HCT116 (cell line): Measurements from ENCODE around the gene SH3PXD2A. TPM values are rescaled to one million over a fixed set of nuclear protein-coding genes. Genes with fewer than 3 reads are reported as not detected.

Source experiments
- ATAC-seq: fragments of 200-7000 bp; cut with Tn5 transposase; 2 replicates; pipeline ENCODE4 v1.9.1; 2020; ENCODE audit warnings: mild to moderate bottlenecking, moderate library complexity
- BruUV-seq: library from RNA; stranded (reverse); fragments of 400-500 nt; replicated peaks from 2 replicates; lab custom pipeline; 2021; lab: Mats Ljungman, UMichigan
- CTCF ChIA-PET: fragments of 300-600 bp; sonication (Branson Sonifier 250); formaldehyde crosslinking; loops from one replicate; lab custom pipeline; 2021; ENCODE audit warnings: antibody characterized with exemption; lab: Charles Lee
- POLR2A ChIA-PET: fragments of 300-600, 350-600 bp; sonication (Branson Sonifier 250); formaldehyde crosslinking; loops from one replicate; lab custom pipeline; 2021; ENCODE audit warnings: antibody characterized with exemption; lab: Charles Lee
- RAD21 ChIA-PET, 2 experiments: fragments of 300-600 bp; sonication (Branson Sonifier 250); formaldehyde crosslinking; loops; one replicate each; lab custom pipeline; 2023; ENCODE audit warnings: low total read pairs in 2 of 2; ENCODE audit not compliant: uncharacterized antibody in 2 of 2, unreplicated experiment in 2 of 2, low non-redundant PET in 1 of 2; lab: Charles Lee
- DNase-seq: peaks from one replicate; pipeline ENCODE4 v3.0.0-alpha.2; 2010; ENCODE audit warnings: low read depth, low spot score
- H2AFZ ChIP-seq: fragments of 200-600 bp; shearing (Covaris generic), sonication (generic); 2 replicates; pipeline ENCODE4 v1.6.1; 2017; ENCODE audit warnings: low read depth, mixed run types, mixed read lengths, antibody characterized with exemption, low read length; ENCODE audit not compliant: poor library complexity, severe bottlenecking
- H3K27ac ChIP-seq: 2 replicates; pipeline ENCODE4 v1.5.1; 2012; ENCODE audit warnings: low read depth, low read length
- H3K27me3 ChIP-seq: fragments of 200-600 bp; sonication (generic); 2 replicates; pipeline ENCODE4 v1.6.1; 2016; ENCODE audit warnings: mixed run types, low read length, mixed read lengths; ENCODE audit not compliant: insufficient read depth
- H3K36me3 ChIP-seq, 2 experiments: fragments of 200-500 bp in 1 of 2; fragments of 200-600 bp in 1 of 2; sonication (Bioruptor generic) in 1 of 2; sonication (generic) in 1 of 2; 2 replicates each; pipeline versions ENCODE4 v1.5.1 to v1.6.1; 2014 to 2016; ENCODE audit warnings: low read length in 2 of 2, inconsistent platforms in 1 of 2, mixed read lengths in 1 of 2, mixed run types in 1 of 2; ENCODE audit not compliant: insufficient read depth in 2 of 2, control insufficient read depth in 1 of 2
- H3K4me1 ChIP-seq, 2 experiments: fragments of 200-600 bp in 1 of 2; sonication (generic) in 1 of 2; 2 replicates each; pipeline versions ENCODE4 v1.5.1 to v1.6.1; 2012 to 2017; ENCODE audit warnings: low read length in 2 of 2, inconsistent platforms in 1 of 2, mild to moderate bottlenecking in 1 of 2, mixed read lengths in 1 of 2, mixed run types in 1 of 2, moderate library complexity in 1 of 2; ENCODE audit not compliant: insufficient read depth in 2 of 2, control insufficient read depth in 1 of 2
- H3K4me2 ChIP-seq: fragments of 200-600 bp; sonication (generic); 2 replicates; pipeline ENCODE4 v1.6.1; 2017; ENCODE audit warnings: mixed run types, low read length, mixed read lengths
- H3K4me3 ChIP-seq, 2 experiments: fragments of 200-600 bp in 1 of 2; sonication (generic) in 1 of 2; replicated peaks in 1 of 2; 2 replicates each; pipeline ENCODE4 v1.5.1; 2011 to 2016; ENCODE audit warnings: low read length in 2 of 2, control low read depth in 1 of 2, low read depth in 1 of 2, mild to moderate bottlenecking in 1 of 2, mixed read lengths in 1 of 2, mixed run types in 1 of 2
- H3K79me2 ChIP-seq: fragments of 200-600 bp; sonication (generic); 2 replicates; pipeline ENCODE4 v1.6.1; 2017; ENCODE audit warnings: mild to moderate bottlenecking, mixed run types, low read length, moderate library complexity, mixed read lengths; ENCODE audit not compliant: insufficient read depth
- H3K9ac ChIP-seq: fragments of 200-600 bp; sonication (generic); 2 replicates; pipeline ENCODE4 v1.6.1; 2016; ENCODE audit warnings: low read length, mixed read lengths
- H3K9me2 ChIP-seq: fragments of 200-600 bp; sonication (generic), shearing (Covaris generic); 2 replicates; pipeline ENCODE4 v1.6.1; 2017; ENCODE audit warnings: mixed run types, mild to moderate bottlenecking, moderate library complexity; ENCODE audit not compliant: insufficient read depth
- H3K9me3 ChIP-seq, 2 experiments: fragments of 200-500 bp in 1 of 2; fragments of 200-600 bp in 1 of 2; sonication (Bioruptor generic) in 1 of 2; sonication (generic) in 1 of 2; 2 replicates each; pipeline ENCODE4 v1.6.1; 2014 to 2017; ENCODE audit warnings: low read length in 2 of 2, mixed read lengths in 2 of 2, inconsistent platforms in 1 of 2, low read depth in 1 of 2, mild to moderate bottlenecking in 1 of 2, mixed run types in 1 of 2, moderate library complexity in 1 of 2; ENCODE audit not compliant: control insufficient read depth in 1 of 2, insufficient read depth in 1 of 2
- H4K20me1 ChIP-seq: fragments of 200-600 bp; sonication (generic), shearing (Covaris generic); 2 replicates; pipeline ENCODE4 v1.6.1; 2017; ENCODE audit warnings: mixed run types, mild to moderate bottlenecking, moderate library complexity; ENCODE audit not compliant: insufficient read depth
- CEBPB ChIP-seq: IDR thresholded peaks from 2 replicates; pipeline ENCODE4 v1.6.1; 2012; ENCODE audit warnings: low read depth
- EGR1 ChIP-seq: IDR thresholded peaks from 2 replicates; pipeline ENCODE4 v1.6.1; 2012; ENCODE audit warnings: low read depth
- ELF1 ChIP-seq: IDR thresholded peaks from 2 replicates; pipeline ENCODE4 v1.6.1; 2012; ENCODE audit warnings: low read depth, borderline replicate concordance
- JUND ChIP-seq: IDR thresholded peaks from 2 replicates; pipeline ENCODE4 v1.6.1; 2012
- RAD21 ChIP-seq: IDR thresholded peaks from 2 replicates; pipeline ENCODE4 v1.6.1; 2012; ENCODE audit warnings: low read depth, mild to moderate bottlenecking
- SIN3A ChIP-seq: IDR thresholded peaks from 2 replicates; pipeline ENCODE4 v1.6.1; 2012; ENCODE audit warnings: low read depth
- TCF7L2 ChIP-seq: IDR thresholded peaks from 2 replicates; pipeline ENCODE4 v1.7.0; 2011; ENCODE audit warnings: borderline replicate concordance, inconsistent platforms; ENCODE audit not compliant: insufficient read depth, insufficient read length; ENCODE audit errors: extremely low read depth
- YY1 ChIP-seq: IDR thresholded peaks from 2 replicates; pipeline ENCODE4 v1.6.1; 2011; ENCODE audit warnings: low read length, low read depth, moderate library complexity, mild to moderate bottlenecking; ENCODE audit not compliant: insufficient replicate concordance; ENCODE audit errors: extremely low read depth
- ZNF274 ChIP-seq: fragments of 200-500 bp; sonication (Bioruptor generic); IDR thresholded peaks from 2 replicates; pipeline ENCODE4 v1.6.1; 2014; ENCODE audit warnings: mild to moderate bottlenecking, low read depth, low read length, inconsistent platforms
- intact Hi-C: fragments of 100-400 bp; cut with micrococcal nuclease; formaldehyde crosslinking; loops from 2 replicates; pipeline ENCODE4 v1.10.0; 2022
- total RNA-seq: library from RNA; stranded (reverse); gene quantifications from one replicate; pipeline ENCODE4 v1.2.1, GENCODE V29; 2021; ENCODE audit not compliant: unreplicated experiment
- TF ChIP-seq, protein P1 (sequence below): IDR thresholded peaks from 2 replicates; pipeline ENCODE4 v1.6.1; 2012
- TF ChIP-seq, protein P2 (sequence below): IDR thresholded peaks from 2 replicates; pipeline ENCODE4 v1.6.1; 2012; ENCODE audit warnings: low read depth
- TF ChIP-seq, protein P3 (sequence below), 3 experiments: fragments of 200-600 bp in 1 of 3; sonication (generic) in 1 of 3; IDR thresholded peaks in 2 of 3; conservative IDR thresholded peaks in 1 of 3; 2 replicates each; pipeline ENCODE4 v1.5.1; 2012 to 2017; ENCODE audit warnings: low read depth in 2 of 3, low read length in 2 of 3, antibody characterized with exemption in 1 of 3, borderline replicate concordance in 1 of 3, control low read depth in 1 of 3, mild to moderate bottlenecking in 1 of 3, mixed read lengths in 1 of 3, mixed run types in 1 of 3, moderate library complexity in 1 of 3; ENCODE audit not compliant: insufficient read depth in 1 of 3

The SH3PXD2A gene
- total RNA-seq, 1 experiment from 2014 or later, result 8.7 TPM

DNA sequence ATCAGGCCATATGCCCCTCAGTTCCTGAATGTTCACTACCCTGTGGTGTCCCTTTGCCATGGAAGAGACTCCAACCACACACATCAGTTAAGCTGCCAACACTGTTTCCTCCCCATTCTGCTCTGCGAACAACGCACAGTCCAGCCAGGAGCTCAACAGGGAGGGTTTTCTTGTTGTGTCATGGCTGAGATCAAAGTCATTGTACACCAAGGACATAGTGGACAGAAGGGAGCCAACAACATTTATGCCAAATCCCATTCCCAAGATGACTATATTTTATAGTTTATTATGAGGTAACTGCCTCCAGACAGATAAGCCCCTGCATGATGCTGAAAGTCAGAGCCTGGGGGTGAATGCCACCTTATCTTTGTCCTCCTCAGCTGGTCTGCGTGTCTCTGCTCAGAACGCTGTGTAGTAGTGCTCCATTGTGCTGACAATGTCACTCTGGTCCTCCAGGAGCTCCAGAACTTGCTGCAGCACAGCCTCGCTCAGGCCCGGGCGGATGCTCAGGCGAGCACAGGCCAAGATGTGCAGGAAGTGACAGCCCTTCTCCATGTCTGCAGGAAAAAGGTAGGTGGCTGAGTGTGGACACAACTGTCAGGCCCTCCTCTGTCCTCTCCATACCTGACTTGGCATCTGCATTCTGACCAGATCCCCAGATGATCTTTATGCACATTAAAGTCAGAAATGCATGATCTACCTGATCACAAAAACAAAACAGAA is 27.1 kb upstream of the SH3PXD2A start:
- RAD21 ChIA-PET, result no interaction called here
- Histone ChIP-seq H3K9ac (no peak overlapping the region), H3K9me2 (no peaks in the 10 kb centered on the region), H2AFZ (no peak overlapping the region), H3K4me1 (no peaks in the 10 kb centered on the region), H3K4me3 (no peak overlapping the region), H3K27ac (no peak overlapping the region), H3K27me3 (no peaks in the 10 kb centered on the region), H3K9me3 (no peaks in the 10 kb centered on the region), H3K36me3 (peaks cover 14 to 47% of the 10 kb centered on the region in 2 experiments; a peak in 3 of 4 replicates), H3K79me2 (no peaks in the 10 kb centered on the region), H4K20me1 (no peaks in the 10 kb centered on the region), H3K4me2 (no peak overlapping the region)
- ATAC-seq (no peak), DNase-seq (no peak)
- TF ChIP-seq YY1 (no peak), TCF7L2 (no peak), JUND (no peak)
- POLR2A ChIA-PET, result no interaction called here
- no TSS peak for BruUV-seq
- CTCF ChIA-PET, result no interaction called here
- intact Hi-C loops, result no loop called here

DNA sequence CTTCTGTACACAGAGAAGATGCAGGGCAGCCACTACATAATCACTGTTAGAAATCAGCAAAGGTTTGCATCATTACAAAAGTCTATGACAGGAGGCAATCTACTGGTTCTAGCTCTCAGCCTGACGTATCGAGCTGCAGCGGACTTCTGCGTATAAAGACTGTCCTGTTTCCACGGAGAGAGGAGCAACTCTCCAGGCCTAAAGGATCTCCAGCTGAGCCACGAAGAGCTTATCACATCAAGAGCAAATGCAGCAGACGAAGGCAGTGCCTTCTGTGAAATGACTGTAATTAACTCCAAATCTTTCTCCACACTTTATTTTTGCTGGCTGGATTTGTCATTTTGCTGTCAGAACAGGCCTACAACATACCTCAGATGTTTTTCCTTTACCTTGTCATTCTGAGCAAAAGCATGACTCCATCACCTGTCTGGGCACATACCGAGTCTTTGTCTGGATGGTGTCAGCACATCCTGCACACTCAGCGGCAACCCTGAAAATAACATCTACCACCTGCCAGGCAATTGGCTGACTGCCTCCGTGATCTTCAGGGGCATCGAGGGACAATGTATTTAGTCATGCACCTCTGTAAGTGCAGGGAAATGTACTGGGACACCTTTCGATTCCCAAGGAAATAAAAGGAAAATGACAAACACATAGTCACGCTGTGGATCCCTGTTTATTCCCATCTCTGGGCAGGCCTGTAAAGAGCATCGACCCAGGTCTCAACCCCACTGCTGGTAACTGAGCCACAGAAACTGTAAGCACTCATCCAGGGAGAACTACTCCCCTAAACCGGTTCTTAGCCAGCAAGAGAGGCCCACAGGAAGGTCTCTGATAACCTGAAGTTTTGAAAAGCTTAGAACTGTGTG is 26.3 kb upstream of the SH3PXD2A start:
- POLR2A ChIA-PET, result no interaction called here
- Histone ChIP-seq H3K4me2 (no peak overlapping the region), H3K79me2 (no peaks in the 10 kb centered on the region), H3K9me2 (no peaks in the 10 kb centered on the region), H3K27ac (no peak overlapping the region), H3K4me3 (no peak overlapping the region), H4K20me1 (no peaks in the 10 kb centered on the region), H3K36me3 (peaks cover 6 to 44% of the 10 kb centered on the region in 2 experiments; a peak in 2 of 4 replicates), H3K9ac (no peak overlapping the region), H3K27me3 (no peaks in the 10 kb centered on the region), H2AFZ (no peak overlapping the region), H3K9me3 (no peaks in the 10 kb centered on the region), H3K4me1 (no peaks in the 10 kb centered on the region)
- no TSS peak for BruUV-seq
- intact Hi-C loops, result no loop called here
- DNase-seq (no peak), ATAC-seq (no peak)
- RAD21 ChIA-PET, result no interaction called here
- CTCF ChIA-PET, result no interaction called here
- TF ChIP-seq SIN3A (no peak), ELF1 (no peak), JUND (no peak), RAD21 (no peak), CEBPB (no peak), ZNF274 (no peak), EGR1 (no peak)
- TF ChIP-seq, protein P1, sequence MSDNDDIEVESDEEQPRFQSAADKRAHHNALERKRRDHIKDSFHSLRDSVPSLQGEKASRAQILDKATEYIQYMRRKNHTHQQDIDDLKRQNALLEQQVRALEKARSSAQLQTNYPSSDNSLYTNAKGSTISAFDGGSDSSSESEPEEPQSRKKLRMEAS, result no peak
- TF ChIP-seq, protein P2, sequence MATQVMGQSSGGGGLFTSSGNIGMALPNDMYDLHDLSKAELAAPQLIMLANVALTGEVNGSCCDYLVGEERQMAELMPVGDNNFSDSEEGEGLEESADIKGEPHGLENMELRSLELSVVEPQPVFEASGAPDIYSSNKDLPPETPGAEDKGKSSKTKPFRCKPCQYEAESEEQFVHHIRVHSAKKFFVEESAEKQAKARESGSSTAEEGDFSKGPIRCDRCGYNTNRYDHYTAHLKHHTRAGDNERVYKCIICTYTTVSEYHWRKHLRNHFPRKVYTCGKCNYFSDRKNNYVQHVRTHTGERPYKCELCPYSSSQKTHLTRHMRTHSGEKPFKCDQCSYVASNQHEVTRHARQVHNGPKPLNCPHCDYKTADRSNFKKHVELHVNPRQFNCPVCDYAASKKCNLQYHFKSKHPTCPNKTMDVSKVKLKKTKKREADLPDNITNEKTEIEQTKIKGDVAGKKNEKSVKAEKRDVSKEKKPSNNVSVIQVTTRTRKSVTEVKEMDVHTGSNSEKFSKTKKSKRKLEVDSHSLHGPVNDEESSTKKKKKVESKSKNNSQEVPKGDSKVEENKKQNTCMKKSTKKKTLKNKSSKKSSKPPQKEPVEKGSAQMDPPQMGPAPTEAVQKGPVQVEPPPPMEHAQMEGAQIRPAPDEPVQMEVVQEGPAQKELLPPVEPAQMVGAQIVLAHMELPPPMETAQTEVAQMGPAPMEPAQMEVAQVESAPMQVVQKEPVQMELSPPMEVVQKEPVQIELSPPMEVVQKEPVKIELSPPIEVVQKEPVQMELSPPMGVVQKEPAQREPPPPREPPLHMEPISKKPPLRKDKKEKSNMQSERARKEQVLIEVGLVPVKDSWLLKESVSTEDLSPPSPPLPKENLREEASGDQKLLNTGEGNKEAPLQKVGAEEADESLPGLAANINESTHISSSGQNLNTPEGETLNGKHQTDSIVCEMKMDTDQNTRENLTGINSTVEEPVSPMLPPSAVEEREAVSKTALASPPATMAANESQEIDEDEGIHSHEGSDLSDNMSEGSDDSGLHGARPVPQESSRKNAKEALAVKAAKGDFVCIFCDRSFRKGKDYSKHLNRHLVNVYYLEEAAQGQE, result no peak
- TF ChIP-seq, protein P3, sequence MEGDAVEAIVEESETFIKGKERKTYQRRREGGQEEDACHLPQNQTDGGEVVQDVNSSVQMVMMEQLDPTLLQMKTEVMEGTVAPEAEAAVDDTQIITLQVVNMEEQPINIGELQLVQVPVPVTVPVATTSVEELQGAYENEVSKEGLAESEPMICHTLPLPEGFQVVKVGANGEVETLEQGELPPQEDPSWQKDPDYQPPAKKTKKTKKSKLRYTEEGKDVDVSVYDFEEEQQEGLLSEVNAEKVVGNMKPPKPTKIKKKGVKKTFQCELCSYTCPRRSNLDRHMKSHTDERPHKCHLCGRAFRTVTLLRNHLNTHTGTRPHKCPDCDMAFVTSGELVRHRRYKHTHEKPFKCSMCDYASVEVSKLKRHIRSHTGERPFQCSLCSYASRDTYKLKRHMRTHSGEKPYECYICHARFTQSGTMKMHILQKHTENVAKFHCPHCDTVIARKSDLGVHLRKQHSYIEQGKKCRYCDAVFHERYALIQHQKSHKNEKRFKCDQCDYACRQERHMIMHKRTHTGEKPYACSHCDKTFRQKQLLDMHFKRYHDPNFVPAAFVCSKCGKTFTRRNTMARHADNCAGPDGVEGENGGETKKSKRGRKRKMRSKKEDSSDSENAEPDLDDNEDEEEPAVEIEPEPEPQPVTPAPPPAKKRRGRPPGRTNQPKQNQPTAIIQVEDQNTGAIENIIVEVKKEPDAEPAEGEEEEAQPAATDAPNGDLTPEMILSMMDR (IDR thresholded peaks at IDR 0.05 in 2 of 3, conservative IDR thresholded peaks at IDR 0.05 in 1 of 3; ENCODE audit: borderline replicate concordance in 1 of 3, insufficient read depth in 1 of 3, low read depth in 2 of 3, low read length in 2 of 3), result no peak
